ENCODE measurements around the gene IFNA21.

GRCh38 chr9:21141427-21141882, 25.0 kb downstream of the IFNA21 start, which contains the start of gene IFNW1:
- TF ChIP-seq CTCF (conservative IDR thresholded peaks at IDR 0.05; ENCODE audit: low read depth in 2 of 2), result peak; percentile 32 to 54
- TF ChIP-seq POLR2AphosphoS5 (IDR thresholded peaks at IDR 0.05; ENCODE audit: low read depth), result no peak
- no peak for TF ChIP-seq EZH2 (IDR thresholded peaks at IDR 0.05; ENCODE audit: low read depth, unreplicated experiment)
- no peak for TF ChIP-seq STAT1 (IDR thresholded peaks at IDR 0.05; ENCODE audit: unreplicated experiment)
- TF ChIP-seq EZH2phosphoT487 (IDR thresholded peaks at IDR 0.05; ENCODE audit: unreplicated experiment), result no peak

All from GM23338 (cell line).